Dermis blood vessel endothelial cell (primary cell): ENCODE data around the gene ECI2. TPM values are rescaled to one million over a fixed set of nuclear protein-coding genes. Genes with fewer than 3 reads are reported as not detected.
A peak's percentile ranks its signal among the peaks of the same experiment; 100 is the strongest.
"Not testable (repeated sequence)": the region's sequence is repeated elsewhere in the genome, so short reads cannot be mapped to it uniquely, and the experiment has no call there.

Source experiments
- DNase-seq: peaks from one replicate; pipeline ENCODE4 v3.0.0; 2010
- total RNA-seq: library from RNA; depleted of rRNA; stranded (reverse); fragments of >200 nt; gene quantifications from 2 replicates; pipeline ENCODE4 v1.2.3, GENCODE V29; 2014

The ECI2 gene
- total RNA-seq, 1 donor from 2014 or later, result 80.7 TPM

- DNase-seq, result no peak
Observed at GRCh38 chr6:4100655-4101054, 34.7 kb downstream of the ECI2 start.

- DNase-seq, result no peak
Observed at GRCh38 chr6:4093288-4093687, 42.1 kb downstream of the ECI2 start.

GRCh38 chr6:4091941-4092340 lies 43.4 kb downstream of the ECI2 start:
- no peak for DNase-seq

GRCh38 chr6:4090043-4090442 lies 45.3 kb downstream of the ECI2 start:
- not testable (repeated sequence) for DNase-seq

- DNase-seq, result no peak
Observed at GRCh38 chr6:4088704-4089103, 46.7 kb downstream of the ECI2 start.

- no peak for DNase-seq
Observed at GRCh38 chr6:4085332-4085700, 50.1 kb downstream of the ECI2 start.

GRCh38 chr6:4084444-4085331 lies 50.7 kb downstream of the ECI2 start:
- no peak for DNase-seq

- peak; percentile 7 for DNase-seq
Observed at GRCh38 chr6:4078691-4079471, 56.5 kb downstream of the ECI2 start, which contains the start of gene FAM217A. Gene FAM217A, minus strand, starts transcription at chr6:4079137. Its CDS starts 1,723 bp downstream, at chr6:4077414.

GRCh38 chr6:4074478-4075235 lies 60.7 kb downstream of the ECI2 start:
- no peak for DNase-seq

- no peak for DNase-seq
Observed at GRCh38 chr6:4071330-4071729, 64.0 kb downstream of the ECI2 start.

GRCh38 chr6:4069199-4069598 lies 66.2 kb downstream of the ECI2 start:
- DNase-seq, result no peak

- no peak for DNase-seq
Observed at GRCh38 chr6:4067673-4068072, 67.7 kb downstream of the ECI2 start.

- no peak for DNase-seq
Observed at GRCh38 chr6:4066029-4066755, 69.2 kb downstream of the ECI2 start.

Other genes starting within 250 kb of the ECI2 start
- not detected in 2 replicates for gene FAM217A, start 56.4 kb downstream of the ECI2 start, total RNA-seq